Measurements from ENCODE around the gene IFNK.

DNA sequence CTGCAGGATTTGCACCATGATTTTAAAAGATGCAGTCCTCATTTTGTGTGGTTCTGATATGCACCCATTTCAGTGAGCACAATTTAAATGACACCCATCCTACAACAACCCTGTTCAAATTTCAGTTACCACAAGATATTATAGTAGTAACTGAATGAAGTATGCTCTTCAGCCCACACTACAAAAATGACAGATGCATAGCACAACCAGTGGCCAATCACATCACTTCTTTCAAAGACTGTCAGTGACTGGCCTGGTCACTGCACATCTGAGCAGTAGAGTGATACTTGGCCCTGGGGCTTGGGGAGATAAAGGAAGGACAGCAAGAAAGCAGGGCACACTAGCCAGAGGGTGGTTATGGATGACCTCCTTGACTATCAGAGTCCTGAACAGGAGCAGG is 19.8 kb upstream of the IFNK start:
- TF ChIP-seq POLR2A (IDR thresholded peaks at IDR 0.05): no peak
- TF ChIP-seq, protein P1, sequence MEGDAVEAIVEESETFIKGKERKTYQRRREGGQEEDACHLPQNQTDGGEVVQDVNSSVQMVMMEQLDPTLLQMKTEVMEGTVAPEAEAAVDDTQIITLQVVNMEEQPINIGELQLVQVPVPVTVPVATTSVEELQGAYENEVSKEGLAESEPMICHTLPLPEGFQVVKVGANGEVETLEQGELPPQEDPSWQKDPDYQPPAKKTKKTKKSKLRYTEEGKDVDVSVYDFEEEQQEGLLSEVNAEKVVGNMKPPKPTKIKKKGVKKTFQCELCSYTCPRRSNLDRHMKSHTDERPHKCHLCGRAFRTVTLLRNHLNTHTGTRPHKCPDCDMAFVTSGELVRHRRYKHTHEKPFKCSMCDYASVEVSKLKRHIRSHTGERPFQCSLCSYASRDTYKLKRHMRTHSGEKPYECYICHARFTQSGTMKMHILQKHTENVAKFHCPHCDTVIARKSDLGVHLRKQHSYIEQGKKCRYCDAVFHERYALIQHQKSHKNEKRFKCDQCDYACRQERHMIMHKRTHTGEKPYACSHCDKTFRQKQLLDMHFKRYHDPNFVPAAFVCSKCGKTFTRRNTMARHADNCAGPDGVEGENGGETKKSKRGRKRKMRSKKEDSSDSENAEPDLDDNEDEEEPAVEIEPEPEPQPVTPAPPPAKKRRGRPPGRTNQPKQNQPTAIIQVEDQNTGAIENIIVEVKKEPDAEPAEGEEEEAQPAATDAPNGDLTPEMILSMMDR (IDR thresholded peaks at IDR 0.05): no peak
